Mesothelial cell of epicardium (in vitro differentiated cells): ENCODE measurements around the gene TREX2. TPM values are rescaled to one million over a fixed set of nuclear protein-coding genes. Genes with fewer than 3 reads are reported as not detected.
A peak's percentile ranks its signal among the peaks of the same experiment; 100 is the strongest.

Experiments used
- DNase-seq, 2 experiments: peaks; one replicate each; pipeline ENCODE4 v3.0.0; 2021; ENCODE audit warnings: low spot score in 2 of 2; ENCODE audit not compliant: unreplicated experiment in 2 of 2
- H3K27ac Mint-ChIP-seq: 2 replicates; pipeline ENCODE4 v1.8.0; 2021; ENCODE audit warnings: mixed read lengths
- H3K27me3 Mint-ChIP-seq: 2 replicates; pipeline ENCODE4 v1.8.0; 2021; ENCODE audit warnings: low read depth, mixed read lengths
- H3K36me3 Mint-ChIP-seq: 2 replicates; pipeline ENCODE4 v1.8.0; 2021; ENCODE audit warnings: mixed read lengths
- H3K4me1 Mint-ChIP-seq: 2 replicates; pipeline ENCODE4 v1.8.0; 2021; ENCODE audit warnings: mixed read lengths
- H3K4me3 Mint-ChIP-seq: 2 replicates; pipeline ENCODE4 v1.8.0; 2021; ENCODE audit warnings: mild to moderate bottlenecking, moderate library complexity, mixed read lengths
- H3K9me3 Mint-ChIP-seq: 2 replicates; pipeline ENCODE4 v1.8.0; 2021; ENCODE audit warnings: mixed read lengths
- CTCF ChIP-seq: fragments of 200-600 bp; sonication (generic); IDR thresholded peaks from one replicate; pipeline ENCODE4 v1.5.0; 2021; ENCODE audit warnings: antibody characterized with exemption; ENCODE audit not compliant: unreplicated experiment
- total RNA-seq: library from RNA; stranded (reverse); gene quantifications from 3 replicates; pipeline ENCODE4 v1.2.1, GENCODE V29; 2021

The TREX2 gene
- total RNA-seq, 1 donor from 2014 or later: 0.83 TPM

GRCh38 chrX:153470411-153471363 lies 24.8 kb upstream of the TREX2 start, which contains the start of gene HAUS7:
Gene HAUS7 (minus strand): TSS chrX:153470576. CDS start chrX:153470557, 19 bp downstream.
- Mint-ChIP-seq H3K27ac (peak within 1 kb of the TSS; percentile 64), H3K9me3 (peaks cover 5% of the 10 kb centered on the region), H3K36me3 (no peaks in the 10 kb centered on the region), H3K4me3 (peak within 1 kb of the TSS; percentile 75), H3K4me1 (peaks cover 9% of the 10 kb centered on the region), H3K27me3 (no peaks in the 10 kb centered on the region)
- TF ChIP-seq CTCF: peak; percentile 60
- peak; percentile 75 to 86 for DNase-seq

- H3K27ac Mint-ChIP-seq: peak overlapping the region; percentile 61
- H3K36me3 Mint-ChIP-seq: no peaks in the 10 kb centered on the region
- TF ChIP-seq CTCF: no peak
- peak overlapping the region; percentile 75 for H3K4me3 Mint-ChIP-seq
- H3K4me1 Mint-ChIP-seq: peaks cover 6% of the 10 kb centered on the region
- no peaks in the 10 kb centered on the region for H3K27me3 Mint-ChIP-seq
- peaks cover 5% of the 10 kb centered on the region for H3K9me3 Mint-ChIP-seq
- no peak for DNase-seq
Observed at GRCh38 chrX:153469811-153470410, 24.1 kb upstream of the TREX2 start.

GRCh38 chrX:153468008-153468580 lies 22.2 kb upstream of the TREX2 start:
- no peak overlapping the region for H3K27ac Mint-ChIP-seq
- no peak overlapping the region for H3K4me3 Mint-ChIP-seq
- H3K9me3 Mint-ChIP-seq: peaks cover 5% of the 10 kb centered on the region
- no peak for TF ChIP-seq CTCF
- no peak for DNase-seq
- no peaks in the 10 kb centered on the region for H3K27me3 Mint-ChIP-seq
- peaks cover 3% of the 10 kb centered on the region for H3K36me3 Mint-ChIP-seq
- H3K4me1 Mint-ChIP-seq: peaks cover 6% of the 10 kb centered on the region

- H3K4me3 Mint-ChIP-seq: no peak overlapping the region
- no peak for TF ChIP-seq CTCF
- no peaks in the 10 kb centered on the region for H3K27me3 Mint-ChIP-seq
- peaks cover 3% of the 10 kb centered on the region for H3K4me1 Mint-ChIP-seq
- no peak overlapping the region for H3K27ac Mint-ChIP-seq
- H3K36me3 Mint-ChIP-seq: peaks cover 9% of the 10 kb centered on the region
- H3K9me3 Mint-ChIP-seq: peaks cover 5% of the 10 kb centered on the region
- no peak for DNase-seq
Observed at GRCh38 chrX:153465691-153466380, 20.0 kb upstream of the TREX2 start.

GRCh38 chrX:153464116-153464515 lies 18.3 kb upstream of the TREX2 start:
- Mint-ChIP-seq H3K4me1 (peaks cover 4% of the 10 kb centered on the region), H3K9me3 (peaks cover 9% of the 10 kb centered on the region)

More at GRCh38 chrX:153464116-153464515, 18.3 kb upstream of the TREX2 start:
- Mint-ChIP-seq H3K27ac (no peak overlapping the region), H3K27me3 (no peaks in the 10 kb centered on the region), H3K4me3 (no peak overlapping the region), H3K36me3 (peaks cover 13% of the 10 kb centered on the region)
- no peak for TF ChIP-seq CTCF
- DNase-seq: no peak
